K562 (cell line): ENCODE data around the gene SPDYE6. TPM values are rescaled to one million over a fixed set of nuclear protein-coding genes. Genes with fewer than 3 reads are reported as not detected.

Experiments
- ATAC-seq: fragments of 200-7000 bp; cut with Tn5 transposase; 3 replicates; pipeline ENCODE4 v1.9.1; 2020; ENCODE audit warnings: moderate library complexity
- BruUV-seq: library from RNA; stranded (reverse); fragments of 400-500 nt; replicated peaks from 2 replicates; lab custom pipeline; 2021; lab: Mats Ljungman, UMichigan
- CTCF ChIA-PET: fragments of 300-600 bp; formaldehyde crosslinking; extraction: SDS; loops from one replicate; lab custom pipeline; 2021; ENCODE audit warnings: low intra/inter-chr PET ratio; lab: Yijun Ruan, JAX
- POLR2A ChIA-PET: fragments of 300-600, 350-650 bp; sonication (Branson Sonifier 250); formaldehyde crosslinking; extraction: SDS; loops from one replicate; lab custom pipeline; 2021; ENCODE audit warnings: antibody characterized with exemption, inconsistent platforms; lab: Yijun Ruan, JAX
- DNase-seq, 4 experiments: peaks; one replicate each; pipeline versions ENCODE4 v3.0.0 to v3.0.0-alpha.2; 2011 to 2018; ENCODE audit warnings: low spot score in 3 of 4, mixed read lengths in 3 of 4; ENCODE audit errors: extremely low read depth in 1 of 4
- FAIRE-seq: peaks from 2 replicates; lab custom pipeline; 2011; peaks lifted over from hg19 to GRCh38; lab: Jason Lieb, UNC
- H2AFZ ChIP-seq: 2 replicates; pipeline ENCODE4 v1.6.0; 2011; ENCODE audit warnings: low read depth, low read length, control low read depth, inconsistent platforms
- H3K27ac ChIP-seq: fragments of 200-600 bp; 3 replicates; pipeline ENCODE4 v1.8.0; 2011; ENCODE audit warnings: low read depth, mild to moderate bottlenecking, control low read depth, inconsistent platforms, low read length, moderate library complexity, mixed read lengths; ENCODE audit errors: extremely low read depth
- H3K27me3 ChIP-seq, 2 experiments: fragments of 300-600 bp in 1 of 2; 2 replicates in 1 of 2; 3 replicates in 1 of 2; pipeline versions ENCODE4 v1.6.0 to v1.8.0; 2011; ENCODE audit warnings: inconsistent platforms in 2 of 2, low read length in 2 of 2, mild to moderate bottlenecking in 1 of 2, mixed read lengths in 1 of 2, moderate library complexity in 1 of 2; ENCODE audit not compliant: control insufficient read depth in 2 of 2, insufficient read depth in 2 of 2
- H3K36me3 ChIP-seq: fragments of 300-600 bp; 3 replicates; pipeline ENCODE4 v1.8.0; 2011; ENCODE audit warnings: mild to moderate bottlenecking, low read length, inconsistent platforms; ENCODE audit not compliant: control insufficient read depth, insufficient read depth
- H3K4me1 ChIP-seq, 2 experiments: fragments of 200-600 bp in 1 of 2; replicated peaks in 1 of 2; 2 replicates in 1 of 2; 3 replicates in 1 of 2; pipeline versions ENCODE4 v1.5.1 to v1.8.0; 2011; ENCODE audit warnings: inconsistent platforms in 2 of 2, low read length in 2 of 2, mild to moderate bottlenecking in 1 of 2, mixed read lengths in 1 of 2, moderate library complexity in 1 of 2; ENCODE audit not compliant: control insufficient read depth in 2 of 2, insufficient read depth in 2 of 2
- H3K4me2 ChIP-seq: 2 replicates; pipeline ENCODE4 v1.6.1; 2011; ENCODE audit warnings: low read length, control low read depth, inconsistent platforms, mixed read lengths; ENCODE audit not compliant: insufficient read depth
- H3K4me3 ChIP-seq: fragments of 200-600 bp; sonication (generic), shearing (Covaris generic); 2 replicates; pipeline ENCODE4 v1.5.1; 2016; ENCODE audit warnings: control low read depth, inconsistent platforms
- H3K79me2 ChIP-seq: fragments of 200-600 bp; 3 replicates; pipeline ENCODE4 v1.8.0; 2011; ENCODE audit warnings: low read length, inconsistent platforms; ENCODE audit not compliant: control insufficient read depth, insufficient read depth
- H3K9ac ChIP-seq, 2 experiments: 2 replicates each; pipeline versions ENCODE4 v1.6.0 to v1.6.1; 2011; ENCODE audit warnings: low read depth in 2 of 2, low read length in 2 of 2, control low read depth in 1 of 2, inconsistent platforms in 1 of 2, mild to moderate bottlenecking in 1 of 2, mixed read lengths in 1 of 2; ENCODE audit not compliant: insufficient read depth in 1 of 2
- H3K9me1 ChIP-seq: one replicate; pipeline ENCODE4 v1.6.0; 2011; ENCODE audit warnings: inconsistent platforms, mild to moderate bottlenecking, low read length, moderate library complexity; ENCODE audit not compliant: control insufficient read depth, insufficient read depth
- H3K9me3 ChIP-seq: replicated peaks from 2 replicates; pipeline ENCODE4 v1.5.1; 2011; ENCODE audit warnings: low read depth, low read length, inconsistent platforms; ENCODE audit not compliant: control insufficient read depth, insufficient read depth
- H4K20me1 ChIP-seq: replicated peaks from 2 replicates; pipeline ENCODE4 v1.6.1; 2011; ENCODE audit warnings: low read length, inconsistent platforms, mixed read lengths; ENCODE audit not compliant: control insufficient read depth, insufficient read depth
- CTBP1 ChIP-seq: fragments of 450-650 bp; IDR thresholded peaks from 2 replicates; pipeline ENCODE4 v1.6.1; 2016; ENCODE audit warnings: borderline replicate concordance
- ESRRA ChIP-seq: fragments of 450-650 bp; IDR thresholded peaks from 2 replicates; pipeline ENCODE4 v1.6.1; 2014; ENCODE audit warnings: low read depth, mild to moderate bottlenecking, moderate library complexity, borderline replicate concordance
- IRF2 ChIP-seq: sonication (generic); formaldehyde crosslinking; IDR thresholded peaks from 2 replicates; pipeline ENCODE4 v1.8.1; 2022; ENCODE audit warnings: mild to moderate bottlenecking, missing genetic modification reagents
- NRF1 ChIP-seq, 2 experiments: fragments of 450-650 bp; IDR thresholded peaks in 1 of 2; conservative IDR thresholded peaks in 1 of 2; 2 replicates each; pipeline ENCODE4 v1.6.1; 2014; ENCODE audit warnings: mild to moderate bottlenecking in 2 of 2
- RAD21 ChIP-seq, 2 experiments: fragments of 250-450 bp in 1 of 2; fragments of 450-650 bp in 1 of 2; sonication (Bioruptor Pico) in 1 of 2; formaldehyde crosslinking in 1 of 2; IDR thresholded peaks in 1 of 2; conservative IDR thresholded peaks in 1 of 2; 2 replicates each; pipeline versions ENCODE4 v1.4.0 to v1.8.0; 2020 to 2022; ENCODE audit warnings: mild to moderate bottlenecking in 2 of 2, moderate library complexity in 1 of 2
- ZNF354B ChIP-seq: fragments of 250-450 bp; sonication (Bioruptor Pico); IDR thresholded peaks from 2 replicates; pipeline ENCODE4 v1.4.0; 2020
- WGBS: fragments of 100-300 bp; shearing (Covaris generic); methylation state at CpG from one replicate; pipeline ENCODE4 v1.1.6; 2016; ENCODE audit warnings: low coverage, mixed read lengths; ENCODE audit not compliant: insufficient coverage; ENCODE audit errors: missing lambda C conversion rate; 5-methylcytosine and 5-hydroxymethylcytosine counted together
- in situ Hi-C: fragments of 300-500 bp; cut with MboI; formaldehyde crosslinking; loops from 4 replicates; pipeline ENCODE4 v1.15.0; 2018; ENCODE audit warnings: inconsistent platforms, mixed read lengths
- intact Hi-C: fragments of 100-400 bp; cut with micrococcal nuclease; formaldehyde crosslinking; loops from 2 replicates; pipeline ENCODE4 v1.14.2; 2022
- polyA plus RNA-seq, 8 experiments: library from polyadenylated mRNA; depleted of rRNA in 4 of 8; stranded (reverse) in 5 of 8; unstranded in 3 of 8; fragments of >200 nt; fragmentation: Nextera tagmentation in 2 of 8; fragmentation: Illumina TruSeq in 1 of 8; extraction: Ambion mirVana in 2 of 8; extraction: Trizol in 1 of 8; gene quantifications; 2 replicates each; pipeline versions ENCODE4 v1.2.1 to v1.2.3, GENCODE V29; 2011 to 2014; ENCODE audit warnings: inconsistent platforms in 1 of 8, missing spikeins in 1 of 8
- total RNA-seq, 7 experiments: library from RNA; depleted of rRNA in 6 of 7; stranded (reverse); fragments of >200 nt in 6 of 7; fragmentation: Illumina TruSeq in 2 of 7; extraction: Trizol in 2 of 7; gene quantifications; 2 replicates each; pipeline versions ENCODE4 v1.2.1 to v1.2.3, GENCODE V29; 2011 to 2021; ENCODE audit warnings: low replicate concordance in 1 of 7
- TF ChIP-seq, protein P1 (sequence below), 3 experiments: fragments of 200-800 bp in 1 of 3; sonication (Bioruptor generic) in 1 of 3; sonication (generic) in 1 of 3; formaldehyde crosslinking in 1 of 3; IDR thresholded peaks; 2 replicates each; pipeline versions ENCODE4 v1.6.1 to v1.8.0; 2016 to 2022; ENCODE audit warnings: mild to moderate bottlenecking in 2 of 3, missing compliant biosample characterization in 2 of 3, missing genetic modification characterization in 2 of 3, missing genetic modification reagents in 1 of 3
- TF ChIP-seq, protein P2 (sequence below), 3 experiments: IDR thresholded peaks in 2 of 3; conservative IDR thresholded peaks in 1 of 3; 2 replicates each; pipeline ENCODE4 v1.5.1; 2011 to 2012; ENCODE audit warnings: low read length in 3 of 3, mild to moderate bottlenecking in 3 of 3, control low read depth in 2 of 3, improper control_type of control experiment in 1 of 3, inconsistent platforms in 1 of 3, low read depth in 1 of 3, mixed read lengths in 1 of 3, moderate library complexity in 1 of 3; ENCODE audit not compliant: insufficient read depth in 2 of 3
- TF ChIP-seq, protein P3 (sequence below): IDR thresholded peaks from 2 replicates; pipeline ENCODE4 v1.6.1; 2011; ENCODE audit warnings: borderline replicate concordance, low read depth, mild to moderate bottlenecking, moderate library complexity, low read length; ENCODE audit not compliant: insufficient read depth, poor library complexity, severe bottlenecking

SPDYE6 gene
- total and polyA plus RNA-seq, 9 of the 15 experiments (the other 6 are each of a cell fraction or from before 2014, with no cell fraction given) = 0.24 to 0.35 TPM; not detected in 7

DNA sequence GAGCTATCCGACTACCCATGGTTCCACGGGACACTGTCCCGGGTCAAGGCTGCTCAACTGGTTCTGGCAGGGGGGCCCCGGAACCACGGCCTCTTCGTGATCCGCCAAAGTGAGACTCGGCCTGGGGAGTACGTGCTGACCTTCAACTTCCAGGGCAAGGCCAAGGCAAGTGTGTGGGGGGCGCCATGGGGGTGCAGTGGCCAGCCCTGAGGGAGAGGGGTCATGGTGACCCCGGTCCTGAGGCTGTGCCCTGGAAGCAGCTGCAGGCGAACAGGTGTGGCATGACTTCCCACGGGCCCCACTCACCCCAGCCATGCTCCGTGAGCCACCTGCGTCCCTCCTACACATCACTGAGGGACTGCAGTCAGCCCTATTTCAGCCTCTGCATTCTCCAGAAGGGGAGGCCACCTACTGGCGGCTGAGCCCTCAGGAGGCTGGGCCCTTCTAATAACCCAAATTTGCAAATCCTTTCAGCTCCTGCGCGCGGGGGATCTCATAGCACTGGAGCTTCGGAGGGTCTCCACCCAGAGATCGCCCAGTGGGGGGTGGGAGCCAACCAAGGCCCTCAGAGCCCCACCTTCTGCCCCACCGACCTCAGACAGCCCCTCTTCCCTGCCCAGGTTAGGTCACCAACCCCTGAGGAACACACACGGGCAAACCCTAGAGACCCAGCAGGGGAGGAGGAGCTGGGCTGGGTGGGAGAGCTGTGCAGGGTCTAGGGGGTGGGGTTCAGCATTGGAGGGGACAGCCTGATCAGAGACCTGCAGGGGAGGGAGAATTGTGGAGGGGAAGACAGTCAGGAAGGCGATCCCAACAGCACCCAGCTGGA is 38.8 kb downstream of the SPDYE6 start:
- H3K9ac ChIP-seq = peak overlapping the region in 1 of 2 experiments; percentile 79; a peak in 2 of 4 replicates
- no TSS peak for BruUV-seq
- no peak overlapping the region for H3K4me3 ChIP-seq
- ATAC-seq = peak; percentile 78
- ChIA-PET CTCF (no interaction called here), POLR2A (no interaction called here)
- no peaks in the 10 kb centered on the region for H3K9me1 ChIP-seq
- H3K27ac ChIP-seq = no peak overlapping the region
- FAIRE-seq = no peak
- H4K20me1 ChIP-seq = 0 out of 2 replicates have a peak, but pooled peaks cover 10% of the 10 kb centered on the region
- peak; percentile 37 to 56 (median 44) for DNase-seq
- TF ChIP-seq RAD21 (CRISPR knock-in tag; conservative IDR thresholded peaks at IDR 0.05 in 1 of 2, IDR thresholded peaks at IDR 0.05 in 1 of 2) = peak in 1 of 2 experiments; percentile 44; a peak in 2 of 4 replicates
- TF ChIP-seq ZNF354B = no peak
- TF ChIP-seq ESRRA = 0 out of 2 replicates have a peak, but pooled peaks have one; percentile 27
- TF ChIP-seq, protein P1, sequence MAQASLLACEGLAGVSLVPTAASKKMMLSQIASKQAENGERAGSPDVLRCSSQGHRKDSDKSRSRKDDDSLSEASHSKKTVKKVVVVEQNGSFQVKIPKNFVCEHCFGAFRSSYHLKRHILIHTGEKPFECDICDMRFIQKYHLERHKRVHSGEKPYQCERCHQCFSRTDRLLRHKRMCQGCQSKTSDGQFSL (CRISPR knock-in tag; IDR thresholded peaks at IDR 0.05) = peak; percentile 57; the same call in 1 of the 2 replicates
- TF ChIP-seq, protein P1 (tag; IDR thresholded peaks at IDR 0.05) = no peak
- TF ChIP-seq, protein P2, sequence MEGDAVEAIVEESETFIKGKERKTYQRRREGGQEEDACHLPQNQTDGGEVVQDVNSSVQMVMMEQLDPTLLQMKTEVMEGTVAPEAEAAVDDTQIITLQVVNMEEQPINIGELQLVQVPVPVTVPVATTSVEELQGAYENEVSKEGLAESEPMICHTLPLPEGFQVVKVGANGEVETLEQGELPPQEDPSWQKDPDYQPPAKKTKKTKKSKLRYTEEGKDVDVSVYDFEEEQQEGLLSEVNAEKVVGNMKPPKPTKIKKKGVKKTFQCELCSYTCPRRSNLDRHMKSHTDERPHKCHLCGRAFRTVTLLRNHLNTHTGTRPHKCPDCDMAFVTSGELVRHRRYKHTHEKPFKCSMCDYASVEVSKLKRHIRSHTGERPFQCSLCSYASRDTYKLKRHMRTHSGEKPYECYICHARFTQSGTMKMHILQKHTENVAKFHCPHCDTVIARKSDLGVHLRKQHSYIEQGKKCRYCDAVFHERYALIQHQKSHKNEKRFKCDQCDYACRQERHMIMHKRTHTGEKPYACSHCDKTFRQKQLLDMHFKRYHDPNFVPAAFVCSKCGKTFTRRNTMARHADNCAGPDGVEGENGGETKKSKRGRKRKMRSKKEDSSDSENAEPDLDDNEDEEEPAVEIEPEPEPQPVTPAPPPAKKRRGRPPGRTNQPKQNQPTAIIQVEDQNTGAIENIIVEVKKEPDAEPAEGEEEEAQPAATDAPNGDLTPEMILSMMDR (IDR thresholded peaks at IDR 0.05 in 2 of 3, conservative IDR thresholded peaks at IDR 0.05 in 1 of 3; ENCODE audit: insufficient read depth in 2 of 3, low read depth in 1 of 3, low read length in 3 of 3) = peak; percentile 47 to 51 (median 49)
- no peak for TF ChIP-seq IRF2 (CRISPR knock-in tag)
- TF ChIP-seq CTBP1 = 0 out of 2 replicates have a peak, but pooled peaks have one; percentile 27
- 0 out of 4 replicates have a peak, but pooled peaks of 1 of the 2 experiments have one; percentile 16 for TF ChIP-seq NRF1 (conservative IDR thresholded peaks at IDR 0.05 in 1 of 2, IDR thresholded peaks at IDR 0.05 in 1 of 2)
- TF ChIP-seq, protein P3, sequence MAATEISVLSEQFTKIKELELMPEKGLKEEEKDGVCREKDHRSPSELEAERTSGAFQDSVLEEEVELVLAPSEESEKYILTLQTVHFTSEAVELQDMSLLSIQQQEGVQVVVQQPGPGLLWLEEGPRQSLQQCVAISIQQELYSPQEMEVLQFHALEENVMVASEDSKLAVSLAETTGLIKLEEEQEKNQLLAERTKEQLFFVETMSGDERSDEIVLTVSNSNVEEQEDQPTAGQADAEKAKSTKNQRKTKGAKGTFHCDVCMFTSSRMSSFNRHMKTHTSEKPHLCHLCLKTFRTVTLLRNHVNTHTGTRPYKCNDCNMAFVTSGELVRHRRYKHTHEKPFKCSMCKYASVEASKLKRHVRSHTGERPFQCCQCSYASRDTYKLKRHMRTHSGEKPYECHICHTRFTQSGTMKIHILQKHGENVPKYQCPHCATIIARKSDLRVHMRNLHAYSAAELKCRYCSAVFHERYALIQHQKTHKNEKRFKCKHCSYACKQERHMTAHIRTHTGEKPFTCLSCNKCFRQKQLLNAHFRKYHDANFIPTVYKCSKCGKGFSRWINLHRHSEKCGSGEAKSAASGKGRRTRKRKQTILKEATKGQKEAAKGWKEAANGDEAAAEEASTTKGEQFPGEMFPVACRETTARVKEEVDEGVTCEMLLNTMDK = peak; percentile 21
- peaks cover 0 to 35% of the 10 kb centered on the region in 2 experiments; a peak in 3 of 5 replicates for H3K4me1 ChIP-seq
- H3K79me2 ChIP-seq = no peaks in the 10 kb centered on the region
- no peak overlapping the region for H3K4me2 ChIP-seq
- H2AFZ ChIP-seq = no peak overlapping the region
- intact Hi-C loops = no loop called here
- peaks cover 46 to 79% of the 10 kb centered on the region in 2 experiments for H3K27me3 ChIP-seq
- 3% methylated on average over 23 of the region's 24 CpGs for WGBS
- H3K9me3 ChIP-seq = no peaks in the 10 kb centered on the region
- in situ Hi-C loops = loop anchor here (25.0 kb wide), 1 partner anchor 345 kb away; the partner anchor contains the start of genes POLR2J2 and SPDYE2B
- no peaks in the 10 kb centered on the region for H3K36me3 ChIP-seq
